WTC11 (cell line): ENCODE measurements around the gene LYRM7.

ENCODE experiments used
- ATF2 ChIP-seq: sonication (generic); formaldehyde crosslinking; IDR thresholded peaks from 2 replicates; pipeline ENCODE4 v1.8.1; 2022; ENCODE audit warnings: low read depth, missing genetic modification reagents, borderline replicate concordance
- ATF3 ChIP-seq: sonication (generic); formaldehyde crosslinking; conservative IDR thresholded peaks from 2 replicates; pipeline ENCODE4 v1.8.1; 2022; ENCODE audit warnings: mild to moderate bottlenecking, missing genetic modification reagents
- CTCF ChIP-seq: fragments of 200-600 bp; IDR thresholded peaks from 2 replicates; pipeline ENCODE4 v1.8.0; 2022; ENCODE audit warnings: antibody characterized with exemption
- HMGA2 ChIP-seq: fragments of 250-450 bp; sonication (Bioruptor Pico); IDR thresholded peaks from 2 replicates; pipeline ENCODE4 v1.4.0; 2021; ENCODE audit warnings: mild to moderate bottlenecking, moderate library complexity
- IRF1 ChIP-seq: sonication (generic); formaldehyde crosslinking; IDR thresholded peaks from 2 replicates; pipeline ENCODE4 v1.8.0; 2023; ENCODE audit warnings: missing genetic modification reagents
- NFE2L1 ChIP-seq: sonication (generic); formaldehyde crosslinking; IDR thresholded peaks from 2 replicates; pipeline ENCODE4 v1.8.1; 2023; ENCODE audit warnings: missing genetic modification reagents
- NFYB ChIP-seq: sonication (generic); formaldehyde crosslinking; conservative IDR thresholded peaks from 2 replicates; pipeline ENCODE4 v1.8.0; 2022; ENCODE audit warnings: low read depth, missing genetic modification reagents
- USF1 ChIP-seq: sonication (generic); formaldehyde crosslinking; IDR thresholded peaks from 2 replicates; pipeline ENCODE4 v1.8.0; 2022; ENCODE audit warnings: mild to moderate bottlenecking, missing genetic modification reagents
- USF2 ChIP-seq: sonication (generic); formaldehyde crosslinking; IDR thresholded peaks from 2 replicates; pipeline ENCODE4 v1.8.1; 2023; ENCODE audit warnings: mild to moderate bottlenecking, missing genetic modification reagents, moderate library complexity
- ZSCAN18 ChIP-seq: fragments of 250-450 bp; sonication (Bioruptor Pico); IDR thresholded peaks from 2 replicates; pipeline ENCODE4 v2.1.2; 2022; ENCODE audit warnings: mild to moderate bottlenecking, moderate library complexity

- TF ChIP-seq IRF1 (CRISPR knock-in tag): no peak
- no peak for TF ChIP-seq CTCF
- TF ChIP-seq USF1 (CRISPR knock-in tag): no peak
- no peak for TF ChIP-seq USF2
- no peak for TF ChIP-seq HMGA2 (CRISPR knock-in tag)
- TF ChIP-seq NFE2L1: no peak
- TF ChIP-seq ATF3 (CRISPR knock-in tag): no peak
- TF ChIP-seq ZSCAN18 (CRISPR knock-in tag): no peak
- no peak for TF ChIP-seq NFYB
- no peak for TF ChIP-seq ATF2 (CRISPR knock-in tag)
These were observed 27.9 kb downstream of the LYRM7 start for GRCh38 chr5:131198625-131199024.
